Bone marrow (tissue), 2 donors: ENCODE measurements around the gene XAGE1A.
"Not testable (repeated sequence)": the region's sequence is repeated elsewhere in the genome, so short reads cannot be mapped to it uniquely, and the experiment has no call there.

Source experiments
- DNase-seq, 2 donors: peaks; one replicate each; lab custom pipeline; 2025; lab: John Stamatoyannopoulos, UW

Gene XAGE1A

GRCh38 chrX:52495545-52496418, at the start of gene XAGE1A:
Gene XAGE1A, plus strand, starts transcription at chrX:52495808. Its CDS starts 1,554 bp downstream, at chrX:52497362.
- not testable (repeated sequence) for DNase-seq

GRCh38 chrX:52452031-52452430, 43.6 kb upstream of the XAGE1A start:
- DNase-seq = not testable (repeated sequence)

- not testable (repeated sequence) for DNase-seq
These were observed 24.3 kb upstream of the XAGE1A start for GRCh38 chrX:52471301-52471700.

GRCh38 chrX:52496419-52496772, 788 bp downstream of the XAGE1A start:
- DNase-seq = not testable (repeated sequence)

GRCh38 chrX:52501362-52501761, 5.8 kb downstream of the XAGE1A start:
- DNase-seq = not testable (repeated sequence)

GRCh38 chrX:52504551-52504950, 8.9 kb downstream of the XAGE1A start:
- DNase-seq = no peak

GRCh38 chrX:52507331-52507730, 11.7 kb downstream of the XAGE1A start:
- DNase-seq = no peak

GRCh38 chrX:52509916-52510315, 14.3 kb downstream of the XAGE1A start:
- no peak for DNase-seq

GRCh38 chrX:52511126-52511525, 15.5 kb downstream of the XAGE1A start:
- DNase-seq = not testable (repeated sequence)

- not testable (repeated sequence) for DNase-seq
These were observed 20.7 kb downstream of the XAGE1A start for GRCh38 chrX:52516110-52516986.

- not testable (repeated sequence) for DNase-seq
These were observed 21.3 kb downstream of the XAGE1A start, which contains the start of gene XAGE1B for GRCh38 chrX:52516987-52517325. Gene XAGE1B, minus strand, starts transcription at chrX:52517063. Its CDS starts 1,536 bp downstream, at chrX:52515527.

- not testable (repeated sequence) for DNase-seq
These were observed 45.4 kb downstream of the XAGE1A start for GRCh38 chrX:52541051-52541450.

GRCh38 chrX:52542311-52542710, 46.7 kb downstream of the XAGE1A start:
- DNase-seq = no peak

GRCh38 chrX:52544147-52544840, 48.7 kb downstream of the XAGE1A start:
- no peak for DNase-seq

- DNase-seq = not testable (repeated sequence)
These were observed 53.2 kb downstream of the XAGE1A start for GRCh38 chrX:52548769-52549168.
